Activated naive CD4-positive, alpha-beta T cell treated with anti-CD3 and anti-CD28 coated beads, Interleukin-2, amount 50 U/mL, for 16 hours (primary cell): Measurements from ENCODE around the gene HSD3B1.
"Not testable (repeated sequence)": the region's sequence is repeated elsewhere in the genome, so short reads cannot be mapped to it uniquely, and the experiment has no call there.

Source experiments
- DNase-seq: peaks from one replicate; pipeline ENCODE4 v3.0.0-alpha.2; 2020

The HSD3B1 gene

DNA sequence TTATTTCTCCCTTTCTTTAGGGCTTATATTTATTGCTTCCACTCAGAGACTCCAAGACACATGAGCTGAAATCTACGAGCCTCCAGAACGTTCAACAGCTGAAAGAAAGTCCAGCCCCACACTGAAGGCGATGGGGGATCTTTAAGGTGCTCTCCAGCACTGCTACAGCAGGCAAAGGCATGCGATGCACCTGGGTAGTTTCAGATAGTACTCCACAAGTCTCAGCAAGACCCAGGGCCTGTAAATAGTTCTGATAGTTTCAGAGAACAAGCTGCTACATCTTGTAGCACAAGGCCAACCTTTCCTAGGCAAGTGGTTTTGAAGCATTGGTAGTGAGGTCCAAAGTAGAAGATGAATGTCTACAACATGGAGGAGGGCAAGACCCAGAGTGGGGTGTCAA is 2.2 kb upstream of the HSD3B1 start:
- no peak for DNase-seq

- no peak for DNase-seq
These were observed 3.0 kb downstream of the HSD3B1 start for GRCh38 chr1:119510046-119510445.

- no peak for DNase-seq
These were observed 8.2 kb downstream of the HSD3B1 start for GRCh38 chr1:119515221-119515620.

- DNase-seq = no peak
These were observed 9.2 kb downstream of the HSD3B1 start for GRCh38 chr1:119516247-119516646.

- no peak for DNase-seq
These were observed 9.7 kb downstream of the HSD3B1 start for GRCh38 chr1:119516680-119517079.

- not testable (repeated sequence) for DNase-seq
These were observed 10.7 kb downstream of the HSD3B1 start for GRCh38 chr1:119517667-119518066.

- no peak for DNase-seq
These were observed 24.8 kb downstream of the HSD3B1 start for GRCh38 chr1:119531606-119532323.

GRCh38 chr1:119532324-119532910 is 25.4 kb downstream of the HSD3B1 start:
- no peak for DNase-seq

DNA sequence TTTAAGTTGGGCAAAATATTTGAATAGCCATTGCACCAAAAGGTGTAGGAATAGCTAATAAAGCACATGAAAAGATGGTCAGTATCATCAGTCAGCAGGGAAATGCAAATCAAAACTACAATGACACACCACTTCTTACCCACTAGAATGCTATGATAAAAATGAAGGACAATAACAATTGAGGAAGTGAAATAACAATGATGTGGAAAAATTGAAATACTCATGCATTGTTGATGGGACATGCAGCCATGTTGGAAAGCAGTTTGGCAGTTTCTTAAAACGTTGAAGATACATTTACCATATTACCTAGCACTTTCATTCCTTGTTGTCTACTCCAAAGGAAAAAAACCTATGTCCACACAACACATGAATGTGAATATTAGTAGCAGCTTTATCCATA is 28.4 kb downstream of the HSD3B1 start:
- DNase-seq = no peak

DNA sequence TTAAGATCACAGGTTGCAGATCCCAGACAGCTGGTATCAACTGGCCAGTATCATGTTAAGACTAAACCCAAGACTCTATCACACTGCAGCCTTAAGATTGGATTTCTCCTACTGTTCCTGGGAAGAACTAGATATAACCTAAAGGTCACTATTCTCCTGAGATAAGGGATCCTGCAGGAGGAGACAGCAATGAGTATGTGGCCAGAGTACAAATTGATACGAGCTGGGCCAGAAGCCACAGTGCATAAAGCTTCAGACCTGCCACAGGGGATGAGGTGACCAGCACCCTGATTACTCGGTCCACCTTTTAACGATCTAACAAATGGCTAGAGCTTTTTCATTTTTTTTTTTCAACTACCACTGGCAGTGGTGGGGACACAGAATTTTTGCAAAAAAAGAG is 31.0 kb downstream of the HSD3B1 start:
- no peak for DNase-seq

GRCh38 chr1:119539636-119540035 is 32.6 kb downstream of the HSD3B1 start:
- DNase-seq = no peak

- DNase-seq = no peak
These were observed 34.4 kb downstream of the HSD3B1 start for GRCh38 chr1:119541389-119541788.

DNA sequence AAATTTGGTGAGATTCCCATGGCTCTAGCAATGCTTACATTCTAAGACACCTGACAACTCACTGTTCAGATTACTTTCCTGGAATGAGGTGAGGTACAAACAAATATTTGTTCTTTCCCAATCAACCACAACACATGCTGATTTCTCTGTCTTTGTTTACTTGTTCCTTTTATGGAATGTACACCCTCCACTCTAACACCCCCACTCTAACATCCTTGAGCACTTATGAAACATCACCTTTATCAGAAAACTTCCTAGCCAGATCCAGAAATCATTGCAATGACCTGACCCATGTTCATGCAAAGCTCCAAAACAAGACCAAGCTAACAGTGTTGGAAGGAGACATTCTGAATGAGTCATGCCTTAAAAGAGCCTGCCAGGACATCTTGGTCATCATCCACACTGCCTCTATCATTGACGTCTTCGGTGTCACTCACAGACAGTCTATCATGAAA is 35.5 kb downstream of the HSD3B1 start:
- DNase-seq = no peak

- DNase-seq = no peak
These were observed 37.3 kb downstream of the HSD3B1 start for GRCh38 chr1:119544165-119544762.

GRCh38 chr1:119546641-119547040 is 39.6 kb downstream of the HSD3B1 start:
- no peak for DNase-seq

DNA sequence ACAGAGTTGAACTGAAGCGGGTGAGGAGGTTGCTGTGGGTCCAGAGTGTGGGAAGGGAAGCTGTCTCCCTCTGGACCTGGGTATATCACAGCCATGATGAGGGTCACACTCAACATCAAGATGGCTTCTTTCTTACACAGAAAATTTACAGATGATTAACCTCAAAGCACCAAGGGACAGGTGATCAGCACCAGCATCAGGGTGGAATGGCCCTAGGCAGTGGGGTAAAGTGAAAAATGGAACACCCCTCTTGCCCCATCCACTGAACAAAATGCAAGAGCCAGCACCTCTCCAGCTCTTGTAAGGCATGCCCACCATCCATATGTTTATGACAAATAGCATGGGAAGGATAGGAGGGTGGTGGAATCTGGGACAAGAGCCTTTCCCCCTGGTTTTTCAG is 40.3 kb downstream of the HSD3B1 start:
- no peak for DNase-seq

GRCh38 chr1:119547805-119548204 is 40.8 kb downstream of the HSD3B1 start:
- no peak for DNase-seq

- DNase-seq = no peak
These were observed 42.7 kb downstream of the HSD3B1 start for GRCh38 chr1:119549719-119550132.

DNA sequence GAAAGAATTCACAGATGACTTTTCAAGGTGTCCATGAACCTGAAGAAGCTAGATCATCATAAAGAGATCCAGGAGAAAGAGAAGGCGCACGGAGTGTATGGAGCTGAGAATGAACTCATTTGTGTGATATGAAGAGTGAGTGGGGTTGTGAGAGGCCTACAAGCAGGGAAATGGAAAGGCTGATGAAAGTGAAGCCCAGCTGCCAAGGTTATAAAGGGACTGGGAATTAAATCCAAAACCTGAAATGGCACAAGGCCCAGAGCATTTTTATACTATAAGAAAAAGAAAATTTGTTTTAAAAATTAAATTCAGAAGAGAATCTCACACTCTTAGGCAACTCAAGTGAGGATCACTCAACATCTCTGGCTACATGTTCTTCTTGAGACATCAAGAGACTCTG is 43.4 kb downstream of the HSD3B1 start:
- DNase-seq = no peak

DNA sequence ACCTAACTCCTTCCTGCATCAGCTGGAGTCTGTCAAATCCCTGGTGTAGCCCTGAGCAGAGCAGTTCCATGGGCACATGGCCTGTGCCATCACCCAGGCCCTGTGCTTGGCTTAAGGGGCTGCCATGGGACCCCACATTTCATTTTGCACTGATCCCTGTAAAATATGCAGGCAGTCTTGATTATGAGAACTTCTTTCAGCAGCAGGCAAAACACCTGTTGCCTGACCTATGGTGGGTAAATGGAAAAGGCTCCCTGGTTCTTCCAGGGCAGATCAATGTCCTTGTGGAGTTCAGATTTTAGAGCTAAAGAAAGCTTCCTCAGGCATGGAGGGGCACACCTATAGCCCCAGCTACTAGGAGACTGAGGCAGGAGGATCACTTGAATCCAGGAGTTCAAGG is 44.2 kb downstream of the HSD3B1 start:
- no peak for DNase-seq

GRCh38 chr1:119552656-119553055 is 45.6 kb downstream of the HSD3B1 start:
- not testable (repeated sequence) for DNase-seq

GRCh38 chr1:119553302-119554071 is 46.5 kb downstream of the HSD3B1 start:
- DNase-seq = not testable (repeated sequence)

GRCh38 chr1:119554183-119554582 is 47.2 kb downstream of the HSD3B1 start:
- DNase-seq = no peak

GRCh38 chr1:119556423-119556822 is 49.4 kb downstream of the HSD3B1 start:
- DNase-seq = no peak
